PC-3 (cell line): Measurements from ENCODE around the gene NTN3. TPM values are rescaled to one million over a fixed set of nuclear protein-coding genes. Genes with fewer than 3 reads are reported as not detected.

ENCODE experiments used
- ATAC-seq: fragments of 200-7000 bp; cut with Tn5 transposase; 2 replicates; pipeline ENCODE4 v1.9.1; 2020; ENCODE audit warnings: mild to moderate bottlenecking, moderate library complexity
- BruUV-seq: library from RNA; stranded (reverse); fragments of 400-500 nt; replicated peaks from 2 replicates; lab custom pipeline; 2021; lab: Mats Ljungman, UMichigan
- CTCF ChIA-PET: fragments of 300-600 bp; sonication (Branson Sonifier 250); formaldehyde crosslinking; loops from one replicate; lab custom pipeline; 2022; ENCODE audit warnings: antibody characterized with exemption; lab: Charles Lee
- POLR2A ChIA-PET: fragments of 300-600 bp; sonication (Branson Sonifier 250); formaldehyde crosslinking; loops from one replicate; lab custom pipeline; 2022; ENCODE audit warnings: antibody characterized with exemption; ENCODE audit not compliant: unreplicated experiment; lab: Charles Lee
- DNase-seq: peaks from one replicate; pipeline ENCODE4 v3.0.0-alpha.2; 2015
- H2AFZ ChIP-seq: fragments of 300-600 bp; sonication (generic); 2 replicates; pipeline ENCODE4 v1.6.0; 2016; ENCODE audit warnings: antibody characterized with exemption, low read length
- H3F3A ChIP-seq: fragments of 300-600 bp; sonication (generic); one replicate; pipeline ENCODE4 v1.6.0; 2017; ENCODE audit warnings: antibody characterized with exemption, low read length, control low read depth, mild to moderate bottlenecking; ENCODE audit not compliant: unreplicated experiment
- H3K27ac ChIP-seq: fragments of 300-600 bp; sonication (generic); 2 replicates; pipeline ENCODE4 v1.5.1; 2016; ENCODE audit warnings: mild to moderate bottlenecking, low read length
- H3K27me3 ChIP-seq: fragments of 300-600 bp; sonication (generic); 2 replicates; pipeline ENCODE4 v1.6.1; 2016; ENCODE audit warnings: low read length, mixed read lengths
- H3K36me3 ChIP-seq: fragments of 300-600 bp; sonication (generic); 2 replicates; pipeline ENCODE4 v1.6.1; 2016; ENCODE audit warnings: low read depth, mixed run types, low read length, mixed read lengths
- H3K4me1 ChIP-seq: fragments of 300-600 bp; sonication (generic); 2 replicates; pipeline ENCODE4 v1.5.1; 2016; ENCODE audit warnings: low read length; ENCODE audit not compliant: insufficient read depth
- H3K4me2 ChIP-seq: fragments of 300-600 bp; sonication (generic); 2 replicates; pipeline ENCODE4 v1.6.0; 2016; ENCODE audit warnings: low read length
- H3K4me3 ChIP-seq: fragments of 300-600 bp; sonication (generic); 2 replicates; pipeline ENCODE4 v1.5.1; 2016; ENCODE audit warnings: mild to moderate bottlenecking, low read length, mixed read lengths
- H3K79me2 ChIP-seq: fragments of 300-600 bp; sonication (generic); 2 replicates; pipeline ENCODE4 v1.6.1; 2017; ENCODE audit warnings: low read length, mixed read lengths
- H3K9ac ChIP-seq: fragments of 300-600 bp; sonication (generic); 2 replicates; pipeline ENCODE4 v1.6.0; 2016; ENCODE audit warnings: mild to moderate bottlenecking, low read length
- H3K9me2 ChIP-seq: fragments of 300-600 bp; sonication (generic); replicated peaks from 2 replicates; pipeline ENCODE4 v1.6.1; 2016; ENCODE audit warnings: mixed run types, low read length, mixed read lengths
- H3K9me3 ChIP-seq: fragments of 300-600 bp; sonication (generic); 2 replicates; pipeline ENCODE4 v1.6.1; 2016; ENCODE audit warnings: low read length, mixed read lengths
- H4K20me1 ChIP-seq: fragments of 300-600 bp; sonication (generic); 2 replicates; pipeline ENCODE4 v1.6.1; 2016; ENCODE audit warnings: low read length, mixed read lengths
- EZH2 ChIP-seq: fragments of 300-600 bp; sonication (generic); IDR thresholded peaks from one replicate; pipeline ENCODE4 v1.6.1; 2017; ENCODE audit warnings: antibody characterized with exemption, mild to moderate bottlenecking, low read length; ENCODE audit not compliant: unreplicated experiment
- EZH2phosphoT487 ChIP-seq: fragments of 300-600 bp; sonication (generic); IDR thresholded peaks from 2 replicates; pipeline ENCODE4 v1.6.1; 2018; ENCODE audit warnings: mild to moderate bottlenecking, antibody characterized with exemption, low read length, borderline replicate concordance
- intact Hi-C: fragments of 100-400 bp; cut with micrococcal nuclease; formaldehyde crosslinking; loops from 2 replicates; pipeline ENCODE4 v1.9.0; 2023
- total RNA-seq: library from RNA; depleted of rRNA; stranded (reverse); fragments of >200 nt; gene quantifications from 2 replicates; pipeline ENCODE4 v1.2.3, GENCODE V29; 2014
- TF ChIP-seq, protein P1 (sequence below): fragments of 300-600 bp; sonication (generic); conservative IDR thresholded peaks from 2 replicates; pipeline ENCODE4 v1.5.1; 2017; ENCODE audit warnings: antibody characterized with exemption, low read depth, mild to moderate bottlenecking, low read length

NTN3 gene
- total RNA-seq, 1 experiment from 2014 or later: not detected

DNA sequence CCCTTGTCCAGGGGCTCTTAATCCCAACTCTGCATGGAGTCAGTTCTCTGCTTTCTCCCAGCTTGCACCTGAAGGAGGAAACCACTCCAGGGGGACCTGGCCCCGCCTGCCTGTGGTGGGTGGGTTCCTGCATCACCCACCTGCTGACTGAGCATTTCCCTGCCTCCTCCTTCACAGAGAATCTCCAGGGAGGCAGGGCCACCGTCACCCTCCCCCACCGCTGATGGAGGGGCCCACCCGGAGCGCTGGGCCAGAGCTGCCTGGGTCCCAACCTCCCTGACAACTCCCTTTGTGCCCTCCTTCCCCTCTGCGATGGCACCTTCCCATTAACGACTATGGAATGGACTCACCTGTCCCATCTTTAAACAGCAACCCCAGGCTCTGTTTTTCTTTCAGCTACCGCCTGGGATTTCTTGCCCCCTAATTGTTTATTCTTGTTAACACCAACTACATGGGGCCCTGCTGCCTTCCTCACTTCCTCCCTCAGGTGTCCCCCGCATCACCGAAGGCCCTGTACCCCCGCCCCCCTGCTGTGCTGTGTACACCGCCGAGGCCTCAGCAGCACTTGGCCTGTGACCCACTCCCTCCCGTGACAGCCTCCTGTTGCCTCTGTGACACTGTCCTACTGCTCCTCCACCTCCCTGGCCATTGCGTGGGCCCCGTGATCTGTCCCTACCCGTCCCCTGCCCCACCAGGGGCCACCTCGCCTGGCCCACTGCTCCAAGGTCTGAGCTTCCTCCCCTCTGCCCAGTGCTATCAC lies 12.0 kb upstream of the NTN3 start:
- peaks cover 14% of the 10 kb centered on the region for H3K79me2 ChIP-seq
- peak; percentile 1 for DNase-seq
- intact Hi-C loops: no loop called here
- no peaks in the 10 kb centered on the region for H3F3A ChIP-seq
- TF ChIP-seq EZH2phosphoT487 (no peak), EZH2 (no peak)
- TF ChIP-seq, protein P1, sequence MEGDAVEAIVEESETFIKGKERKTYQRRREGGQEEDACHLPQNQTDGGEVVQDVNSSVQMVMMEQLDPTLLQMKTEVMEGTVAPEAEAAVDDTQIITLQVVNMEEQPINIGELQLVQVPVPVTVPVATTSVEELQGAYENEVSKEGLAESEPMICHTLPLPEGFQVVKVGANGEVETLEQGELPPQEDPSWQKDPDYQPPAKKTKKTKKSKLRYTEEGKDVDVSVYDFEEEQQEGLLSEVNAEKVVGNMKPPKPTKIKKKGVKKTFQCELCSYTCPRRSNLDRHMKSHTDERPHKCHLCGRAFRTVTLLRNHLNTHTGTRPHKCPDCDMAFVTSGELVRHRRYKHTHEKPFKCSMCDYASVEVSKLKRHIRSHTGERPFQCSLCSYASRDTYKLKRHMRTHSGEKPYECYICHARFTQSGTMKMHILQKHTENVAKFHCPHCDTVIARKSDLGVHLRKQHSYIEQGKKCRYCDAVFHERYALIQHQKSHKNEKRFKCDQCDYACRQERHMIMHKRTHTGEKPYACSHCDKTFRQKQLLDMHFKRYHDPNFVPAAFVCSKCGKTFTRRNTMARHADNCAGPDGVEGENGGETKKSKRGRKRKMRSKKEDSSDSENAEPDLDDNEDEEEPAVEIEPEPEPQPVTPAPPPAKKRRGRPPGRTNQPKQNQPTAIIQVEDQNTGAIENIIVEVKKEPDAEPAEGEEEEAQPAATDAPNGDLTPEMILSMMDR: no peak
- no peaks in the 10 kb centered on the region for H3K9me2 ChIP-seq
- H3K27me3 ChIP-seq: no peaks in the 10 kb centered on the region
- ChIA-PET POLR2A (interaction anchor here (0.5 kb wide), 1 partner anchor 63 kb away, joined by 13 read pairs; no protein-coding TSS in a partner anchor), CTCF (interaction anchor here (0.7 kb wide), 1 partner anchor 9 kb away, joined by 3 read pairs; no protein-coding TSS in a partner anchor)
- no peak overlapping the region for H3K27ac ChIP-seq
- H3K4me2 ChIP-seq: peak overlapping the region; percentile 95
- BruUV-seq: no TSS peak
- peak overlapping the region; percentile 74; the same call in 1 of the 2 replicates for H3K9ac ChIP-seq
- no peaks in the 10 kb centered on the region for H4K20me1 ChIP-seq
- H3K36me3 ChIP-seq: no peaks in the 10 kb centered on the region
- ATAC-seq: peak; percentile 2
- peak overlapping the region; percentile 74 for H3K4me3 ChIP-seq
- H2AFZ ChIP-seq: peak overlapping the region; percentile 82
- H3K4me1 ChIP-seq: peaks cover 14% of the 10 kb centered on the region
- H3K9me3 ChIP-seq: no peaks in the 10 kb centered on the region

- Histone ChIP-seq H3F3A (no peaks in the 10 kb centered on the region), H3K36me3 (no peaks in the 10 kb centered on the region), H3K27me3 (no peaks in the 10 kb centered on the region), H3K9ac (peak within 1 kb of the TSS; percentile 74), H3K9me2 (no peaks in the 10 kb centered on the region), H4K20me1 (no peaks in the 10 kb centered on the region), H3K4me2 (peak within 1 kb of the TSS; percentile 95), H3K27ac (no peak within 1 kb of the TSS), H2AFZ (peak within 1 kb of the TSS; percentile 82), H3K9me3 (no peaks in the 10 kb centered on the region), H3K4me3 (peak within 1 kb of the TSS; percentile 74), H3K4me1 (peaks cover 14% of the 10 kb centered on the region), H3K79me2 (peaks cover 14% of the 10 kb centered on the region)
- TF ChIP-seq, protein P1: no peak
- TF ChIP-seq EZH2phosphoT487: no peak
- ChIA-PET POLR2A (interaction anchor here (0.5 kb wide), 1 partner anchor 62 kb away, joined by 13 read pairs; no protein-coding TSS in a partner anchor), CTCF (interaction anchor here (0.7 kb wide), 1 partner anchor 8 kb away, joined by 3 read pairs; no protein-coding TSS in a partner anchor)
- no TSS peak for BruUV-seq
- DNase-seq (peak; percentile 93), ATAC-seq (peak; percentile 89)
- intact Hi-C loops: no loop called here
Observed at GRCh38 chr16:2459647-2460390, 11.3 kb upstream of the NTN3 start, which contains the start of gene TEDC2. Gene TEDC2, plus strand, starts transcription at chr16:2460109. Its CDS starts 36 bp downstream, at chr16:2460145.
